GM19240 (cell line): ENCODE data around the gene ZFPM1.

ENCODE experiments used
- DNase-seq: peaks from one replicate; pipeline ENCODE4 v3.0.0; 2011; ENCODE audit warnings: low spot score; ENCODE audit not compliant: insufficient read length

ZFPM1 gene

DNA sequence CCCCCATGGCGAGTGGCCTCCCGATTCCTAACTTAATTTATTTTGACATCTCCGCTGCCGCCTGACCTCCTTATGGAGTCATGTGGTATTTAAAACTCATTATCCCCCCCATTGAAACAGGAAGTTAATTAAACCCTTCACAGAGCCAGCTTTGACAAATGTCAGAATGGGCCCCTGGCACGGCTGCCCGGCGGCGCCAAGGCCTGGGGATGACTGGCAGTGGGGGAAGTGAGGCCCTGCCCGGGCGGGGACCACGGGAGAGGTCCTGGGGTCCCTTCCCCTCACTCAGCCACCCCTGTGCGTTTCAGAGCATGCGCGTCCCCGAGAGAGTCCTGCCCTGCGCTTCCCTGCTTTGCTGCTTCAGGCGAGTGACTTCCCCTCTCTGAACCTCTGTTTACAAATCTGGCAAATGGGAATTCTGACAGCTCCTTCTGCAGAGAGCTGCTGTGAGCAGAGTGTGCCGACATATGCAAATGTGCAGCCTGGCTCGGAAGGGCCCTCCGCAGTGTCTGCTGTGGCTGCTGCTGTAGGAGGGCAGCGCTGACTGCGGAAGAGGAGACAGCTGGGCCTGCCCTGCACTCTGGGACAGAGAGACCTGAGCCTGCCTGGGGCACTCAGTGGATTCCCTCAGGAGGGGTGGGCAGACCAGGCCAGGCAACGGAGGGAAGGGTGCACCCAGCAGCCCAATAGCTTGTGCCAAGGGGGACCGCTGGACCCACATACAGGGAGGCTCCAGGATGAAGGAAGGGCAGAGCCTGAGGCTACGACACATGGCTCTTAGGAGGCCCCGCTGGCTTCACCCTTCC lies 4.4 kb upstream of the ZFPM1 start:
- DNase-seq: no peak

DNA sequence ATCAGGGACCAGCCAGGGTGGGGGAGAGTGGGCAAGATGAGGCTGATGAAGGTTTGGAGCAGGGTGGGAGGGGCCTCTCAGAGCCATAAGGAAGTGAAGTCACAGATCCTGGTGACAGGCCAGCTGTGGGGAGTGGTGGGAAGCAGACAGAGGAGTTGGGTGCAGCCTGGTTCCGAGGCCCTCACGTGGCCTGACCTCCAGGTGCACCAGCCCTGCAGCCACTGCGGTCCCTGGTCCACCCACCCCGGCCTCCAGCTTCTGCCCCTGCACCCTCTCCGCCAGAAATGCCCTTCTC lies 3.9 kb upstream of the ZFPM1 start:
- DNase-seq: no peak

DNA sequence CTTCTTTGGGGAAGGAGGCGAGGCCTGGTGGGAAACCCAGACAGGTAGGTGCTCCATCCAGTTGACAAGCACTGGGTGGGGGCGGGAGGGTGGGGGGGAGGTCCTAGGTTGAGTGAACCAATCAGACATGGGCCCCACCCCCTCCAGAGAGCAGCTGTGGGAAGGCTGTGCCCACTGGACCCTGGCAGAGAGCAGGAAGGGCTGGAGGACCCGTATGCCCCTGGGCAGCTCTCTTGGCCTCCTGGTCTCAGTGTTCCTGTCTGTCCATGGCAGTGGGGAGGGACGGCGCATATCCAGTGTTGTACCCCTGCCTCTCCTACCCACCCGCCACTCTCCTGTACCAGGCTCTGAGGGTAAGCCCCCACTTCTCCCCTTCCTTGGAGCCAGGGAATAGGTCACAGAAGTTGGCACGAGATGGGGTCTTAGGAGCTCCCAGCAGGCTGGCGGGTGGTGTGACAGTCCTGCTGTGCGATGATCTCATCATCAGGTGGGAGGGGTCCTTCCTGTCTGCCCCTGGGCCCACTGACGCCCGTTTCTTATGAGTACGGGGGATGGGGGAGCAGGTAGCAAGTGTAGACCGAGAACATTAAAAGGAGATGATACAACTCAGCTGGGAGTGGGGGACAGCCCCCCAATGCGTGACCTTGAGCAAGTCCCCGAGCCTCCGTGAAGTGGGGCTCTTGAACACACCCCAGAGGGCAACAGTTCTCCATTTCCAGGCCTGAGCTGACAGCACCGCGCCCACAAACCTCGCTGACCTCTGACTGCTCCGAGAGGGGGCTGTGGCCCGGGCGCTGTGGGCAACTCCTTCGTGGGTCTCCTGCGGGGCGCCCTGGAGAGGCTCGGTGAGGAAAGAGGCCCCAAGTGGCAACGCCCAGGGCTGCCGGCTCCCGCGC lies 1.2 kb upstream of the ZFPM1 start:
- no peak for DNase-seq

DNA sequence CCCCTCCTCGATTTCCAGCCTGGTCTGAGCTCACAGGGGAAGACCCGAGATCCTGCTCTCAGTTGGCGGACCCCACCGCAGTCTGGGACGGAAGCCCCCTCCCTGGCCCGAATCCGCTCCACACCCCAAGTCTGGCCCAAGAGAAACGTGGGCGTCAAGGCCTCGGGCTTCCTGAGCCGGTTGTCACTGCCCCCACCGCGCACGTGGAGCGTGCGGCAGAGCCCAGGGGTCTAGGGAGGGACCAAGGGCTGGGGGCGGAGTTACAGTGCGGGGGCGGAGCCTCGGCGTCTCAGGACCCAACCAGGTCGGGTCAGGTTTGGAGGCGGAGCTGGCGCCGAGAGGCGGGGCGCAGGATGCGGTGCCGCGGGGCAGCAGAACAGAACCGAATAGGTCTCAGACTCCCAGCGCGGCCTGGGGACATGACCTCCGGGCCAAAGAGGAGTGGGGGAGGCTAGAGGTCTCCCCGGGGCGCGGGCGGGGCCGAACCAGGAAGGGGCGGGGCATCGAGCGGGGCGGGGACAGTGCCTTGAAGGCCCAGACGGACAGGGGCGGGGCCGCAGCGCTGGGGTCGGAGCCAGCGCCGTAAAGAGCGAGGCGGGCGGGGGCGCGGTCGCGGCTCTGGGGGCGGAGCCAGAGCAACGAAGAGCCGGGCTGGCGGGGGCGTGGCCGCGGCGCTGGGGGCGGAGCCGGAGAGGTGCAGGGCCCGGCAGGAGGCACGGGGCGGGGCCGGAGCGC lies 431 bp upstream of the ZFPM1 start:
- peak; percentile 97 for DNase-seq

DNA sequence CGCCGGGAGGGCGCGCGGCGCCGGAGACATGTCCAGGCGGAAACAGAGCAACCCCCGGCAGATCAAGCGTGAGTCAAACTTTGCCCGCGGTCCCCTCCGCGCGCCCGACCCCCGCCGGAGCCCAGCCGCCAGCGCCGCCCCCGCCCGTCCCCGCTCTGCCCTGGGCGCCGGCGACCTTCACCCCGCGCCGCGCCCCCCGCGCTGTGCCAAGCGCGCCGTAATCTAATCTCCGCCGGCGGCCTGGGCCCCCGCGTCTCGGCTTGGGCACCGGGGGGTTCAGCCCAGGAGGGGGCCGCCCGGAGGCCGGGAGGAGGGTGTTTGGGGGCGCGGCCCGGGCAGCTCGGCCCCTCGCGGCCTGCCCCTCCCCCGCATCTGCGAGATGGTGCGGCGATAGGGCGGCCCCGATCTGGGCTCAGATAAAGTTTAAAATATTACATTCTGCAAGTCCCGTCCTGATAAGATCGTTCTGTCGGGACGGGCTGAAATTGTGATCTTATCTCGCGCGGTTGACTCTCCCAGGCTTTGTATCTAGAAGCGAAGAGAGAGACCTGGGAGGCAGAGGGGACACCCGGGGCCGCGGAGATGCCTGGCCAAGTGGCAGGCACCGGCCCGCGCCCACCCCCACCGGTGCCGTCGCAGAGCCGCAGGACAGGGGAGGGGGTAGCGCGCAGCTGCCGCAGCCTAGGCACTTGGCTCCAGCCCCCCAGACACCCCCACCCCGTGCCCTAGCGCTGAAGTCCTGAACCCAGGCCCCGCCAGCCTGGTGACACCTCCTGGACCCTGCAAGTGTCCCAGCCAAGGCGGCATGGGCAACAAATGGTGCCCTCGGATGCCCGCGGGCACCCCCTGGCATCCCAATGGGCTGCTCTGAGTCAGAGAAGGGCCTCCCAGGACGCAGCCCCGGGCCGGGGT lies 787 bp downstream of the ZFPM1 start:
- no peak for DNase-seq

- DNase-seq: no peak
These were observed 1.5 kb downstream of the ZFPM1 start for GRCh38 chr16:88454523-88454947.

GRCh38 chr16:88455610-88456355 lies 2.7 kb downstream of the ZFPM1 start:
- peak; percentile 98 for DNase-seq

DNA sequence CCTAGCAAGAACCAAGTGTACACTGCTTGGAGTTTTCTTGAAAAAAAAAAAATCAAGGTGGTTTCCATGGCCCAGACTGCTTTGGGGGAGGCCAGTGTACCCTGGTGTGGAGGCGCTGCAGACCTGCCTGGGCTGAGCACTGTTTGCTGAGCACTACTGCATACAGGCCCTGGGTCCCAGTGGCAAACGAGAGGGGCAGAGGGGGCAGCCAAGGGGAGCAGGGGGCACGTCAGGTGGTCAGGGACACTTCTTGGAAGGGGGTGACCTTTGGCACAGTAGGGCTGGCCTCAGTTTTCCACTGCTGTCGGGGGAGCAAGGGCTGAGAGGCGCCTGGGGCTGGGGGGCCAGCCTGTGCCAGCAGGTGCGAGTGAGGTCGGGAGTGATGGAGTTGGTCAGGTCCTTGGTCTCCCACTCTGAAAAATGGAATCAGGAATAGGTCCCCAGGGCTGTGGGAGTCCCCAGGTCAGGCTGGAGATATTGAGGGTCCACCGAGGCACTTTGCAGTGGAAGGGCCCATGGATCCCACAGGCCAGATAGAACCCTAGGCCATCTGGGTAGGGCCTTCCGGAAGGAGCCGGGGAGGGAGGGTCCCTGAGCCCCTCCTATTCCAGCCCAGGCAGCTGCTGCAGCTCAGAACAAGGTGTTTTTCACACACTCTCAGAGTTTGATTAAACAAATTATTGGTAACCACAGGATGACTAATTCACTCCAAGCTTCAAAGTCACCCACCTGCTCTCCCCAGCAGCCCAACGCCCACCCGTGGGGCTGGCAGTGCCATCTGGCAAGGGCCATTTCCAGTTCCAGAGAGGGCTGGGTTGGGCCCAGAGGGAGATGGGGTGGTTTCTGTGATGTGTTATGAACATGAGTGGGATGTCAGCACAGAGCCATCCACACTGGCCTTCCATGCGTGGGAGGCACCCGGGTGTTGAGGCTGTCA lies 3.5 kb downstream of the ZFPM1 start:
- DNase-seq: no peak

DNA sequence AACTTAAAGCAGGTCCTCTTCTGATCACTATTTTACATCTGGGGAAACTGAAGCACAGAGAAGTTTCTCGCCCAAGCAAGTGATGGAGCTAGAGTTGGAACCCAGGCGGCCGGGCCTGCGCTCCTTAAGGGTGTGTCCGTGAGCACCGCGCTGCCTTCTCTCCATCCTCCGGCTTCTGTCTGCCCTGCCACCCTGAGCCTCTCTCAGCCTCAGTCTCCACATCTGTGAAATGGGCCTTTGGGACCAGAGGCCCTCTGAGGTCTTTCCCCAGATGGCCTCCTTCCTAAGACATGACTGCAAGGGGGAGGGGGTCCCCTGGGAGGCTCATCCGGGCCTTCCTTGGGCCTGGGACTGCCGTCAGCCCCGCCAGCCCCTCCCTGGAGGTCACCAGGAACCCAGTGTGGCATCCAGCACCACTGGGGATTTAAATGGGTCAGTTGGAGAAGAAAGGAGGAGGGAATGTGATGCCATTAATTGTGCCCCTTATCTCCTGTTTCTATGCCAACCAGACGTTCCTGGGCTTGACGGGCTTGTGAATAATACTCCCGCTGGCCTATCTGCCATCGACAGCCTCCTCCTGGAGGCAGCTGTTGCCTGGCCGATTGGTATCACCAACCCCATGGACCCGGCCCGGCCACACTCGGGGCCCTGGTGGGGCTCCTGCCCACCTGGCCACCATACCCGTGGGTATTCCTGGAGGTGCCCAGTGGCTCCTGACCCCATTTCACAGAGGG lies 5.1 kb downstream of the ZFPM1 start:
- DNase-seq: no peak

GRCh38 chr16:88458773-88459235 lies 5.7 kb downstream of the ZFPM1 start:
- DNase-seq: no peak

DNA sequence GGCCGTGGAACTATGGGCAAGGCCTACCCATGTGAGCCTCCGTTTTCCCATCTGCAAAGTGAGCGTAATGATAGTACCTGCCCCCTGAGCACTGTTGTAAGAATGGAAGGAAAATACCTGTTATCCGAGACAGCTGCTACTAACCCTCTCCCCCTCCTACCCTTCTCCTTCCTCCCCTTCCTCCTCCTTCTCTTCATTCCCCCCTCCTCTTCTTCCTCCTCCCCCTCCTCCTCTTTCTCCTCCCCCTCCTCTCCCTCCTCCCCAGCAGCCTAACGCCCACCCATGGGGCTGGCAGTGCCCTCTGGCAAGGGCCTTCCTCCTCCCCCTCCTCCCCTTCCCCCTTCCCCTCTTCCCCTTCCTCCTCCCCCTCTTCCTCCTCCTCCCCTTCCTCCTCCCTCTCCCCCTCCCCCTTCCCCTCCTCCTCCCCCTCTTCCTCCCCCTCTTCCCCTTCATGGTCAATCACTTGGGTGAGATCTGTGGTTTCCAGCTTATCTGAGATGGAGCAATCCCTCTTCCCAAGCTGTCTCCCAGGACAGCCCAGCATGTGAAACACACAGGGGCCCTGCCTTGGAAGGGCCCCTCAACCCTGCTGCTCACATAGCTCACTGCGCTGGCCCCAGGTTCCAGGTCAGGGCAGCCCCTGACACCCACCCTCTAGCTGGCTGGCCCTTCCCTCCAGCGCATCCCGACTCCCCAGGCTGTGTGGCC lies 6.4 kb downstream of the ZFPM1 start:
- no peak for DNase-seq

DNA sequence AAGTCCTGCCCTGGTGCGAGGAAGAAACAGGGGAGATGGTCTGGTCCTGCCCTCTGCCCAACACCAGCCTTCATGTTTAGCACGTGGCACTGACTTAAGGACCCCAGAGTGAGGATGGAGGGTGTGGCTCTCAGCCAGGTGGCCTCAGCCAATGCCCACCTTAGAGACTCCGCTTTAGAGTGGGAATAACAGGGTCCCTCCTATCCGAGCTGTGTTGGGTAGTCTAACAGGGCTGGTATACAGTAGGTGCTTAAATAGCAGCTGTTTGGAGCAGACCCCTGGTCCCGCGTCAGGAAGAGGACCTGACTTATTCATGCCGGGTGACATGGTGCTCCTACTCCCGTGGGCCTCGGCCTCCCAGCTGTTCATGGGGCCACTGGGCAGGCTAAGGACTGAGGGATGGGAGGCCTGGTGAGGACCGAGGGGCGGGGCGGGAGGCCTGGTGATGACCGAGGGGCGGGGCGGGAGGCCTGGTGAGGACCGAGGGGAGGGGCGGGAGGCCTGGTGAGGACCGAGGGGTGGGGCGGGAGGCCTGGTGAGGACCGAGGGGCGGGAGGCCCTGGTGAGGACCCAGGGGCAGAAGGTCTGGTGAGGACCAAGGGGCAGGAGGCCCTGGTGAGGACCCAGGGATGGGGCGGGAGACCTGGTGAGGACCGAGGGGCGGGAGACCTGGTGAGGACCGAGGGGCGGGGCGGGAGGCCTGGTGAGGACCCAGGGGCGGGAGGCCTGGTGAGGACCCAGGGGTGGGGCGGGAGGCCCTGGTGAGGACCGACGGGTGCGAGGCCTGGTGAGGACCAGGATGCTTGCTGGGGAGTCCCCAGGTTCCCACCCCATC lies 7.6 kb downstream of the ZFPM1 start:
- DNase-seq: no peak

DNA sequence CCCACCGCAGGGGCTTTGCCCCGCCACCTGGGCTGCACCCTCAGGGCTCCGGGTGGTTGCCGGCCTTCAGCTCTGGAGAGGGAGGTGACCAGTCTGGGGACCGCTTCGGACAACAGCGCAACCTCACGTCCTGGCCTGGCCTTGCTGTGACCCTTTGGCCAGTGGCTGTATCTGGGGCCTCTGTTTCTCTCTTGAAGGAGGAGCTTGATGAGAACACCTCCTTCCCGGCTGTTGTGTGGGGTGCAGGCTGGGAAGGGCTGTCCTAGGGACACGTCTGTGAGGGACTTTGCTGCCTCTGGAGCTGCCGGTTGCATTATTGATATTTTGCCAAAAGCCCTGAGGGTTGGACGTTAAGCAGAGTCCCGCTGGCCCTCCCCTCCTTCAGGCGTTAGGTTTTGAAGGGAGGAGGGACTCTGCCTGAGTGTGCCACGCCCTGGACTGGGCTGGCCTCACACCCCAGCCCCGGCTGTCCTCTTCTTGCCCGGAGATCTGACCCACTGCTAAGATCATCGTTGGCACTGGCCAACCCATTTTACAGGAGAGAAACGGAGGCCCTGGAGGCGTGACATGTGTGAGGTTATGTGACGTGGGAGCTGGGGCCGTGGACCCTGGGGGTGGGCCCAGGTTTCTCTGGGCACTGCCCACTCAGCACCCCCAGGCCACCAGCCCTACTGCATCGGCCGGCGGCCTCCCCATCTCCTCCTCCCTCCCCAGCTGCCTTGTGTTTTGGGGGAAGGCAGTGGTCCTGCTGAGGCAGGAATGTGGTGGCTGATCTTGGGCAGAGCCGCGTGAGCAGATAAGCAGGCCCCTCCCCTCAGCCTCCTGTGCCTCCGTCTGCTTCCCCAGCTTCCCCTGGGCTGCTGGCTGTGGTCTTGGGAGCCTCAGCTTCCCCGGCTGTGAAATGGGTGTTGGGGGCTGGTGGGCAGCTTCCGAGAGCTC lies 8.5 kb downstream of the ZFPM1 start:
- no peak for DNase-seq

GRCh38 chr16:88462396-88462795 lies 9.3 kb downstream of the ZFPM1 start:
- DNase-seq: no peak

GRCh38 chr16:88463411-88463810 lies 10.3 kb downstream of the ZFPM1 start:
- DNase-seq: no peak
